ENCODE results near the gene DISP2.

Gene DISP2

DNA sequence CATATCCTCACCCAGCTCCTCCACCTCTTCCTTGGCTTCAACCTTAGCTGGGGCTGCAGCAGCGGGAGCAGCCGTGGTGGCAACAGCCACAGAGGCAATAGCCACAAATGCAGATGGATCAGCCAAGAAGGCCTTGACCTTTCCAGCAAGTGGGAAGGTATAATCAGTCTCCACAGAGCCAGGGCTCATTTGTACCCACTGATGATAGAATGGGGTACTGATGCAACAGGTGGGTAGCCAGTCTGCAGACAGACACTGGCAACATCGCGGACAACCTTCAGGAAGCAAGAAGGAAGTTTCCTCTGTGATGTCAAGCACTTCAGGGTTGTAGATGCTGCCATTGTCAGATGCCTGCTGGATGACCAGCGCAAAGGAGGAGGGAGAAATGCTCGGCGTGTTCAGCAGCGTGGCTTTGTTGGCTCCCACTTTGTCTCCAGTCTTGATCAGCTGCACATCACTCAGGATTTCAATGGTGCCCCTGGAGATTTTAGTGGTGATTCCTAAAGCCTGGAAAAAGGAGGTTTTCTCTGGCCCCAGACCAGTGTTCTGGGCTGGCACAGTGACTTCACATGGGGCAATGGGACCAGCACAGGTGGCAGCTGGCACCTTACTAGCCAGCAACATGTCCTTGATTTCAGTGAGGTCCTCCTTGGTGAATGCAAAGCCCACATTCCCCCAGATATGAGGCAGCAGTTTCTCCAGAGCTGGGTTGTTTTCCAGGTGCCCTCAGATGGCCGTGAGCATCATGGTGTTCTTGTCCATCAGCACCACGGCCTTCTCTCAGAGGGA, 45.5 kb upstream of the DISP2 start:
- TF ChIP-seq, protein P1, sequence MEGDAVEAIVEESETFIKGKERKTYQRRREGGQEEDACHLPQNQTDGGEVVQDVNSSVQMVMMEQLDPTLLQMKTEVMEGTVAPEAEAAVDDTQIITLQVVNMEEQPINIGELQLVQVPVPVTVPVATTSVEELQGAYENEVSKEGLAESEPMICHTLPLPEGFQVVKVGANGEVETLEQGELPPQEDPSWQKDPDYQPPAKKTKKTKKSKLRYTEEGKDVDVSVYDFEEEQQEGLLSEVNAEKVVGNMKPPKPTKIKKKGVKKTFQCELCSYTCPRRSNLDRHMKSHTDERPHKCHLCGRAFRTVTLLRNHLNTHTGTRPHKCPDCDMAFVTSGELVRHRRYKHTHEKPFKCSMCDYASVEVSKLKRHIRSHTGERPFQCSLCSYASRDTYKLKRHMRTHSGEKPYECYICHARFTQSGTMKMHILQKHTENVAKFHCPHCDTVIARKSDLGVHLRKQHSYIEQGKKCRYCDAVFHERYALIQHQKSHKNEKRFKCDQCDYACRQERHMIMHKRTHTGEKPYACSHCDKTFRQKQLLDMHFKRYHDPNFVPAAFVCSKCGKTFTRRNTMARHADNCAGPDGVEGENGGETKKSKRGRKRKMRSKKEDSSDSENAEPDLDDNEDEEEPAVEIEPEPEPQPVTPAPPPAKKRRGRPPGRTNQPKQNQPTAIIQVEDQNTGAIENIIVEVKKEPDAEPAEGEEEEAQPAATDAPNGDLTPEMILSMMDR (IDR thresholded peaks at IDR 0.05): no peak
- Mint-ChIP-seq H3K27me3 (ENCODE audit: low read depth, poor library complexity) (peaks cover 82% of the 10 kb centered on the region), H3K9me3 (no peaks in the 10 kb centered on the region), H3K4me3 (no peak overlapping the region), H3K27ac (no peak overlapping the region), H3K4me1 (peaks cover 25% of the 10 kb centered on the region), H3K36me3 (ENCODE audit: low read depth) (no peaks in the 10 kb centered on the region)
- no peak for DNase-seq

GRCh38 chr15:40313531-40314398, 44.3 kb upstream of the DISP2 start:
- no peak overlapping the region for H3K27ac Mint-ChIP-seq
- H3K9me3 Mint-ChIP-seq: no peaks in the 10 kb centered on the region
- H3K36me3 Mint-ChIP-seq (ENCODE audit: low read depth): no peaks in the 10 kb centered on the region
- no peak for DNase-seq
- H3K4me3 Mint-ChIP-seq: no peak overlapping the region
- peaks cover 13% of the 10 kb centered on the region for H3K4me1 Mint-ChIP-seq
- TF ChIP-seq, protein P1 (IDR thresholded peaks at IDR 0.05): no peak
- peaks cover 86% of the 10 kb centered on the region for H3K27me3 Mint-ChIP-seq (ENCODE audit: low read depth, poor library complexity)

GRCh38 chr15:40314723-40315276, 43.2 kb upstream of the DISP2 start:
- Mint-ChIP-seq H3K4me1 (peaks cover 2% of the 10 kb centered on the region), H3K36me3 (ENCODE audit: low read depth) (no peaks in the 10 kb centered on the region), H3K9me3 (no peaks in the 10 kb centered on the region), H3K4me3 (no peak overlapping the region), H3K27ac (no peak overlapping the region), H3K27me3 (ENCODE audit: low read depth, poor library complexity) (peaks cover 84% of the 10 kb centered on the region)
- no peak for DNase-seq
- TF ChIP-seq, protein P1 (IDR thresholded peaks at IDR 0.05): no peak

DNA sequence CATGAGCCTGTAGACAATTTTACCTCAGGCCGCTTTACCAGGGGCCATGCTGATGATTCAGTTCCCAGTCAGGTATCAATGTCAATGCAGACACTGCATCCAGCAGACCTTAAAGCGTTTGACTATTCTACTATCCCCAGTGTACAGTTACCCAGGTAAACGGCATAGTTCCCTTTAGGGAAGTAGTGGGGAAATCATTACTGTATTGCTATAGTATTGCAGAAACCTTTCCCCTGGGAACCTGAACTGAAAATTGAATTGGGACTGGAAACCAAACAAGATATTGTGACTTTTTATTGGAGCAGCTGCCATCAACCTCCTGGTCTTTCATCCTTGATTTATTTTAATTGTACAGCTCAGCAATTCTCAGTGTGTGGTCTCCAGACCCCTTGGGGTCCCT, 41.1 kb upstream of the DISP2 start:
- peaks cover 8% of the 10 kb centered on the region for H3K4me1 Mint-ChIP-seq
- no peak for DNase-seq
- no peaks in the 10 kb centered on the region for H3K36me3 Mint-ChIP-seq (ENCODE audit: low read depth)
- peaks cover 82% of the 10 kb centered on the region for H3K27me3 Mint-ChIP-seq (ENCODE audit: low read depth, poor library complexity)
- TF ChIP-seq, protein P1 (IDR thresholded peaks at IDR 0.05): no peak
- no peak overlapping the region for H3K4me3 Mint-ChIP-seq
- peaks cover 4% of the 10 kb centered on the region for H3K9me3 Mint-ChIP-seq
- no peak overlapping the region for H3K27ac Mint-ChIP-seq

GRCh38 chr15:40317580-40317979, 40.4 kb upstream of the DISP2 start:
- H3K4me3 Mint-ChIP-seq: no peak overlapping the region
- peaks cover 4% of the 10 kb centered on the region for H3K9me3 Mint-ChIP-seq
- DNase-seq: no peak
- H3K27me3 Mint-ChIP-seq (ENCODE audit: low read depth, poor library complexity): peaks cover 82% of the 10 kb centered on the region
- no peaks in the 10 kb centered on the region for H3K36me3 Mint-ChIP-seq (ENCODE audit: low read depth)
- TF ChIP-seq, protein P1 (IDR thresholded peaks at IDR 0.05): no peak
- H3K27ac Mint-ChIP-seq: no peak overlapping the region
- peaks cover 15% of the 10 kb centered on the region for H3K4me1 Mint-ChIP-seq

Data from nephron progenitor cell (in vitro differentiated cells).